Activated CD8-positive, alpha-beta memory T cell treated with anti-CD3 and anti-CD28 coated beads for 4 hours (primary cell): ENCODE data around the gene UBE2L6.
A peak's percentile ranks its signal among the peaks of the same experiment; 100 is the strongest.
"Not testable (repeated sequence)": the region's sequence is repeated elsewhere in the genome, so short reads cannot be mapped to it uniquely, and the experiment has no call there.

Experiments used
- DNase-seq, 2 donors: peaks; one replicate each; pipeline ENCODE4 v3.0.0-alpha.2; 2020; ENCODE audit warnings: low read depth in 2 of 2

Gene UBE2L6

GRCh38 chr11:57566905-57567514 is 462 bp downstream of the UBE2L6 start:
- no peak for DNase-seq

DNA sequence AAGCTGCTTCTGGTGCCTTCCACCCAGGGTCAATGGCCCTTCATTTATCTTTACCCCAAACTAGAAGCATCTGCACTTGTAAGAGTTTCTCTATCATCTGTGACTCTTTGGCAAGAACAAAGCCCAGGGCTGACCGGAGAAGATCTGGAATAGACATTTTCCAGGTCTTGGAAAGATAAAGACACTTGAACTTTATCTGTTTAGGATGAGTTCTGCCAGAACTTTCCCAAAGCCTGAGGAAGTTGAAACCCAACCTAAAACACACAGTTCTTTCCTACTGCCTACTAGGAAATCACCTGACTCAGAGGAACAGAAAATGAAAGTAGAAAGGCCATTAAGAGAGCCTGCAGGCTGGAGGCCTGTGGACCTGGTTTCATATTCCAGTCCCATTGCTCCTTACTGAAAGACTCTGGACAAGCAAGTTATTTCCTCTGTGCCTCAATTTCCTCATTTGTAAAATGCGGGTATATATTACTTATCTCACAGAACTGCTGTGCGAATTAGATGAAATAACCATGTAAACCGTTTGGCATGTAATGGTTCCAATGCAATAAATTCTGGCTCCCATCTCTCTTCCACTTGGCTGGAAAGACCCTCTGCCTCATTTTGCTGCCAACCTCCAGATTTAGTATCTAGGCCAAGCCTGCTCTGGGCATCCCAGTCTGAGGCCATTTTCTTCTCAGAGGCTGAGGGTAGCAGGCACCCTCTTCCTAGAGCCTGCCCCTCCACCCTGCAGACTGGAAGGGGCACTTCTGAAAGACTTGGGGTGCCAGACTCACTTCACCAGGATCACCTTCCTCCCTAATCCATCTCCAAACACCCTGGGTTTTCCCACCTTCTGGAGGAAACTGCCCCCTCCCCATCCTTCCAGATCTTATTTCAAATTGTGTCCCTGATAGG is 1.2 kb downstream of the UBE2L6 start:
- no peak for DNase-seq

GRCh38 chr11:57562596-57562995 is 4.9 kb downstream of the UBE2L6 start:
- no peak for DNase-seq

DNA sequence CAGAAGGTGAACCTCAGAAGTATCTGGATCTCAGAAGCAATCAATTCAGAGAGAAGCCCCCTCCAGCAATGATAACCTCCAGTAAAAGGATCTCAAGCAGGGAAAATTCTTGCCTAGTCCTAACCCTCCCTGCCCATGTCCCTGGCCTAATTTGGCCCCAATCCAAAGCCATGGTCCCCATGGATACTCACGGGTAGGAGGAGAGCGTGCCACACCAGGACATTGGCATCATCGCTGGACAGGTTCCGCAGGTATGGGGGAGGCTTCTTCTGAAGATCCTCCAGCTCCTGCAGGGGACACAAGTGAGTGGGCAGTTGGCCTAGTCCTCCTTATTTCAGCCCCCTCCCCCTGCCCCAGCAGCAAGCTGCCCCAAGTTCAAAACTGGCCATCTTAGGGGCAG is 7.3 kb downstream of the UBE2L6 start:
- DNase-seq: no peak

- DNase-seq: no peak
Observed at GRCh38 chr11:57556041-57556440, 11.4 kb downstream of the UBE2L6 start.

DNA sequence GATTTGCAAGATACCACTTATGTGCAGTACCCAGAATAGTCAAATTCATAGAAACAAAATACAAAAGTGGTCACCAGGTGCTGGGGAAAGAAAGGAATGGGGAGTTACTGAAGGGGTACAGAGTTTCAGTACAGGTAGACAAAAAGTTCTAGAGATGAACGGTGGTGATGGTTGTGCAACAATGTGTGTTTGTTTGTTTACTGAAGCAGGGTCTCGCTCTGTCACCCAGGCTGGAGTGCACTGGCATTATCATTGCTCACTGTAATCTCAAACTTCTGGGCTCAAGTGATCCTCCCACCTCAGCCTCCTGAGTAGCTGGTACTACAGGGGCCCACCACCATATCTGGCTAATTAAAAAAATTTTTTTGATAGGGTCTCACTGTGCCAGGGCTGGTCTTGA is 12.1 kb downstream of the UBE2L6 start:
- DNase-seq: no peak

GRCh38 chr11:57552479-57552878 is 15.0 kb downstream of the UBE2L6 start:
- no peak for DNase-seq

DNA sequence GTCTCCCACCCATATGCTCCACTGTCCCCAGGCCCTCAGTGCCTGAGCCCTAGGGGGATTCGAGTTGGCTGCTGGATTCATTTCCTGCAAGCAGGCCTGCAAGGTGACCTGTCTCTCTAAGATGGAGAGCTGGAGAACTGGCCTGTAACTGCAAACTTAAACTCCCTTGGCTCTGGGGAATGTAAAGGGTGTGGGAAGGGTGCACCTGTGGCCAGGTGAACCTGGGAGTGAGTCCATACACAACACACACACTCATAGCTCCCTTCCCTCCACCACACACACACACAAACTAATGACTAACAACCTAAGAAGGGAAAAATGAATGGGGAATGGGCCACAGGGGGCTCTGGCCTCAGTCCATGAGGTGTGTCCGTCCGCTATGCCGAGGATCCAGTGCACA is 15.5 kb downstream of the UBE2L6 start:
- no peak for DNase-seq

- no peak for DNase-seq
Observed at GRCh38 chr11:57549983-57550382, 17.5 kb downstream of the UBE2L6 start.

DNA sequence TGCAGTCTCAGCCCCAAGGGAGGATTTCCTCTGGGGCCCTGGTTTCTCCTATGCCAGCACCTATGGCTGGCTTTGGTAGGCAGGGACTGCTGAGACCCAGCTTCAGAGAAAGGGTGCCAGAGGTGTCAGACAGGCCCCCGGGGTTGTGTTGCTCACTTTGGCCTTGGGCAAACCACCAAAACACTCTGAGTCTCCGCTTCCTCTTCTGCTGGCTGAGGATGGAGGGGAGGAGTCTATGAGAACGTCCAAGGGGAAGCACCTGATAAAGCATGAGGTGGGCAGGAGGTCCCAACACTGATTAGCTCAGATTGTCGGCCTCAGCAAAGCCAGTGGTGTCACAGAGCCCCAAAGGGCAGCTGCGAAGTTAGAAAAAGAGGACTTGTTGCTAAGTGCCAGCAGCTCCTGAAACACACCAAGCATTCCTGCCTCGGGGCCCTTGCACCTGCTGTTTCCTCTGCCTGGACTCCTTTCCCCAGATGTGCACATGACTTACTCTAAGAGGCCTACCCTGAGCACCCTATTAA is 19.6 kb downstream of the UBE2L6 start:
- no peak for DNase-seq

DNA sequence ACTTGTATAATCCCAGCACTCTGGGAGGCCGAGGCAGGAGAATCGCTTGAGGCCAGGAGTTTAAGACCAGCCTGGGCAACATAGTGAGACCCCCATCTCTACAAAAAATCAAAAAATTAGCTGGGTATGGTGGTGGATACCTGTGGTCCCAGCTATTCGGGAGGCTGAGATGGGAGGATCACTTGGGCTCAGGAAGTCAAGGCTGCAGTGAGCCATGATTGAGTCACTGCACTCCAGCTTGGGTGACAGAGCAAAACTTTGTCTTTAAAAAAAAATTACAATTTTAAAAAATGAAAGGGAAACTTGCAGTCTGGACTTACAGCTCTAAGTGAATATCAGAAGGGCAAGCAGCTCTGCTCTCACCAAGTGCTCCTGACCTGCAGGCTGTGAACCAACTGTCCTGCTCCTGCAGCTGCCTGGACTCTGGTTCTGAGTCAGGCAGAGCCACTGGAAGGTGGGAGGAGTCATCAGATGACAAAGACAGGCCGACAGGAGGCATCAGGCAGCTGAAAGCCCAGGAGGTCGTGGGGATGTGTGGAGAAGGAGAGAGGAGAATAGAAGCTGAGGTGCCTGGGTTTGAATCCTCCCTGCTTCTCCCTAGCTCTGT is 20.5 kb downstream of the UBE2L6 start:
- no peak for DNase-seq

- no peak for DNase-seq
Observed at GRCh38 chr11:57546451-57546850, 21.0 kb downstream of the UBE2L6 start.

- DNase-seq: no peak
Observed at GRCh38 chr11:57545883-57546282, 21.6 kb downstream of the UBE2L6 start.

GRCh38 chr11:57544566-57544965 is 22.9 kb downstream of the UBE2L6 start:
- DNase-seq: no peak

- no peak for DNase-seq
Observed at GRCh38 chr11:57543593-57543992, 23.9 kb downstream of the UBE2L6 start.

DNA sequence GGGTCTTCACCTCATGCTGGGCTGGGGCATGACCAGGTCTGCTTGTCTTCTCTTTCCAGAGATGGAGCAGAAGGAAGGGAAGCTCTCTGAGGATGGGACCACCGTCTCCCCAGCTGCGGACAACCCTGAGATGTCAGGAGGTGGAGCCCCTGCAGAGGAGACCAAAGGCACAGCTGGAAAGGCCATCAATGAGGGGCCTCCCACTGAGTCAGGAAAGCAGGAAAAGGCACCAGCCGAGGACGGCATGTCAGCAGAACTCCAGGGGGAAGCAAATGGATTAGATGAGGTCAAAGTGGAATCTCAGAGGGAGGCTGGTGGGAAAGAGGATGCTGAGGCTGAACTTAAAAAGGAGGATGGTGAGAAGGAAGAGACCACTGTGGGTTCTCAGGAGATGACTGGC is 24.9 kb downstream of the UBE2L6 start:
- DNase-seq: no peak

- DNase-seq: no peak
Observed at GRCh38 chr11:57541169-57541568, 26.3 kb downstream of the UBE2L6 start.

- DNase-seq: no peak
Observed at GRCh38 chr11:57539342-57539741, 28.1 kb downstream of the UBE2L6 start.

GRCh38 chr11:57536947-57537619 is 30.4 kb downstream of the UBE2L6 start, which contains the start of gene SMTNL1:
Gene SMTNL1, plus strand, starts transcription at chr11:57537595. Its CDS starts 5,048 bp downstream, at chr11:57542643.
- no peak for DNase-seq

DNA sequence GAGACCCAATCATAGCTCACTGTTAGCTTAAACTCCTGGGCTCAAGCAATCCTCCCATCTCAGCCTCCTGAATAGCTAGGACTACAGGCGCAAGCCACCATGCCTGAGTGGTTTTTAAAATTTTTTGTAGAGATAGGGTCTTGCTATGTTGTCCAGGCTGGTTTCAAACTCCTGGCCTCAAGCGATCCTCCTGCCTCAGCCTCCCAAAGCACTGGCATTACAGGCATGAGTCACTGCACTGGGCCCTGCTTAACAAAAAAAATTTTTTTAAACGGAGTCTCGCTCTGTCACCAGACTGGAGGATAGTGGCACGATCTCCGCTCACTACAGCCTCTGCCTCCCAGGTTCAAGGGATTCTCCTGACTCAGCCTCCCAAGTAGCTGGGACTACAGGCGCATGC is 33.0 kb downstream of the UBE2L6 start:
- not testable (repeated sequence) for DNase-seq

GRCh38 chr11:57530596-57531507 is 36.6 kb downstream of the UBE2L6 start, which contains the start of gene TIMM10:
Gene TIMM10, minus strand, starts transcription at chr11:57530754. Its CDS starts 565 bp downstream, at chr11:57530189.
- peak; percentile 82 to 92 for DNase-seq
